GM18858 (cell line): ENCODE data around the gene NKX2-2.
A peak's percentile ranks its signal among the peaks of the same experiment; 100 is the strongest.
"Not testable (repeated sequence)": the region's sequence is repeated elsewhere in the genome, so short reads cannot be mapped to it uniquely, and the experiment has no call there.

ENCODE experiments used
- ATAC-seq: cut with Tn5 transposase; IDR thresholded peaks from one replicate; pipeline ENCODE4 v1.9.1; 2021; ENCODE audit not compliant: unreplicated experiment

NKX2-2 gene

DNA sequence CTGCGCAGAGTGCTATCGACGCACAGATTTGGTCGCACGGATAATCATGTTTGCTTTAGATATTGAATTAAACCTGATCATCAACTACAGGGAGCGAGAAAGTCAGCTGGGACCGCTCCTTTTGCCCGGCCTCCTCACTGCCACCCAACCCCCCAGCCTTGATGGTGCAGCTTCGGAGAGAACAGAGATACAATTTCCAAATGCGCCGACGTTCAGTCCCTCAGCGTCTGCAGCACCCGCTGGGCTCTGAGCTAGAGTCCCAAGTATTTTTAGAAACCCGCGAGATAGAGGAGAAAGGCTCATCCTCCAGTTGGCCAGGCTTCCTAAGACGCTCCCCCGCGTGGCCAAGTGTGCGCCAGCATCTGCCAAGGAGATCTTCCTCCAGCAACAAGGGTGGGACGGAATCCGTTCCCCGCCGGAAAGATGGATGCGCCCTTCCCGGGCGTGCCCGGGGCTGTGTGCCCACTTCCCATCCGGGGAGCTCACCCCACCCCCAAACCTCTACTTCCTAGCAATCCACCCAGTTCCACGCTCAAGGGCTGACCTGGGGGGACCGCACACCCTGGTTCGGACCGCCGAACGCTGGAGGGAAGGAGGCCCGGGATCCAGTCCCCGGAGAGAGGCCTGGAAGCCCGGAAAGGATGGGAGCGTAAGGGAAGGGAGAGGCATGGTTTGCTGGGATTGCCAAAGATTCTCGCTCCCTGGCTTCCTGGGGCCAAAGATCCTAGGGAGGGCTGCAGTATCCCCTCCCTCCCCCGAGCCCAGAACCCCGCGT is 4.1 kb downstream of the NKX2-2 start:
- ATAC-seq = no peak

DNA sequence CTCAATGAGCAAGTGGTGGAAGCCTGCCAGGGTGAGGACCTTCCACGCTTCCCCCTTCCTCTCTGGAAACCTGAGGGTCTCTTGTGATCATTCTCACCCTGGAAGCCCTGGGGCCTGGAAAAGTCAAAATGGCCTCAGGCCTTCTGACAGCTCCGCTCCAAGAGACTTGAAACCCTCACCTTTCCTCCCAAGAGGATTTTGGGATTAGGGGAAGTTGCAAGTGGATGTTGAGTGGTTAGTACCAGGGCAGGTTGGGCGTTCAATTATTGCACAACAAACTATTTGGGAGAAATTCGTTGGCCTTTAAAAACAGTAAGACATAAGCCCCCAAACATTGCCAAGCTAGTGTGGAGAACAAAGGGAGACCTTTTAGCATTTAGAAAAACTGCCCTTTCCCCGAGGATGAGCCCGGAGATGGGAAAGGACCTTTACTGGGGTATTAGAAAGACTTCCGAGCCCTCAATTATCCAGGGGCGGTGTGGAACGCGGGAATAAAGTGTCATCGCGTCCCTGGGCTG is 4.7 kb downstream of the NKX2-2 start:
- ATAC-seq = no peak

DNA sequence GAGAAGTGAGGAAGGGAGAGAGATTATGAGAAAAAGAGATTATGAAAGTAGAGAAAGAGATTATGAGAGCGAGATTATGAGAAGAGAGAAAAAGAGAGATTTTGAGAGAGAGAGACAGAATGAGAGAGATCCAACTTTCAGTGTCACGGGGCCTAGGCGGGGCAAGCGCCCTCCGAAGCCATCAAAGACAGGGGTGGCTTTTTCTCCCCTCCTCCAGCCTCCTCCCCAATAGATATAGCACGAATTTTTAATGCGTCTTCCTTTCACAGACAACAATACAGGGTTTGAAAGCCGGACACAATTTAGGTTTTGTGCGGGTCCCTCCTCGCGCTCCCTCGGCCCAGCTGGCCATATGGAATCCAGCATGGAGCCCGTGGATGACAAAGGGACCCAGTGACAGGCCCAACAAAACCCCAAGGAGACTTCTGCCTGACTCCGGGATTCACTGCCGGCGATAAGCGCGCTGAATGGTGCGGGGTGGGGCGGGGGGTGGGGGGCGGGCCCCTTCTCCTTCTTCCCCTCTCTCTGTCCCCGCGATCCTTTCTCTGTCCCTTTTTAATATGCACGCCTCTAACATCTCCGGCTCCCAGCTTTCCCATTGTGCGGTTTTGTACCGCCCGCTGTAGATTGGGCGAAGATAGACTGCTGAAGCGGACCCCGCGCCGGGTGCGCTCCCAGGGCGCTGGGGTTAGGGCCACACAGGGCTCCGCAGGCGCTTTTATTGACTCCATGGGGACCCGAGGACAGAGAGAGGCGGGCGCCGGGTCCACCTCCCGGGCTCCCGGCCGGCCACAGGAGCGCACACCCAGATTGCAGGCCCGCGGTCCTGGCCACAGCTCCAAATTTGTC is 5.4 kb downstream of the NKX2-2 start:
- no peak for ATAC-seq

DNA sequence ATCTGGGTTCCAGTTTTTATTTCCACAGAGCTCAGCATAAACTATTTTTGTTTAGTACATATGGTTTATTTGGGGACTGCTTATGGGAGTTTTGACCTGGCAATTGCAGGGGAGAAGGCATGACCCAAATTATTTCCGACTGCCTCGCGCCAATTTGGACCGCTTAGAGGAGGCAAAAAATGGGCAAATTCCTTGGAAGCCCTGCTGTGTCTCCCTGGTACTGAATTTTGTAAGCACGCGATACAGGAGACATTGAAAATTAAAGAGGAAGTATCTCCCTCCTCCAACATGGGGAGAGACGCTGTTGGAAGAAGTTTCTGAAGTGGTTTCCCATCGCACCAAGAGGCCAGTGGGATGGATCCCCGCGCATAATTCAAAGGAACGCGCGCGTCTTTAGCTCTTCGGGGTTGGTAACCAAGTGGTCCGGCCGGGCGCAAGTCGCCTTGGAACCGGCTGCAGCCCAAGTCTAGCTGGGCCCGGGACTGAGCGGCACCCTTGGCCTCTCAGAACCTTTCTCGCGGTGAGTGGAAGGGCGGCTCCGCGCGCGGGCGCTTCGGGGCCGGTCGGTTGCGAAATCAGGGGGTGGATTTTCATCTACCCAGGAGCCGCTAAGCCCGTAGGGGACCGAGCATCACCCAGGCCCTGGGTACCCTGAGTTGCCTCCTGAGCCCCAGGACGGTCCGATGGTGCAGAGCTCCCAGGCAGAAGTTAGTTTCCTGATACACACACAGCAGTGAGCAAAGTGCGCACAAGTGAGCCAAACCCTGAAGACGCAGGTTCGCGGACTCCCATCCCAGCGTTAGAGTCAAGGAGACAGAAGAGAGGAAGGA is 6.2 kb downstream of the NKX2-2 start:
- ATAC-seq = no peak

DNA sequence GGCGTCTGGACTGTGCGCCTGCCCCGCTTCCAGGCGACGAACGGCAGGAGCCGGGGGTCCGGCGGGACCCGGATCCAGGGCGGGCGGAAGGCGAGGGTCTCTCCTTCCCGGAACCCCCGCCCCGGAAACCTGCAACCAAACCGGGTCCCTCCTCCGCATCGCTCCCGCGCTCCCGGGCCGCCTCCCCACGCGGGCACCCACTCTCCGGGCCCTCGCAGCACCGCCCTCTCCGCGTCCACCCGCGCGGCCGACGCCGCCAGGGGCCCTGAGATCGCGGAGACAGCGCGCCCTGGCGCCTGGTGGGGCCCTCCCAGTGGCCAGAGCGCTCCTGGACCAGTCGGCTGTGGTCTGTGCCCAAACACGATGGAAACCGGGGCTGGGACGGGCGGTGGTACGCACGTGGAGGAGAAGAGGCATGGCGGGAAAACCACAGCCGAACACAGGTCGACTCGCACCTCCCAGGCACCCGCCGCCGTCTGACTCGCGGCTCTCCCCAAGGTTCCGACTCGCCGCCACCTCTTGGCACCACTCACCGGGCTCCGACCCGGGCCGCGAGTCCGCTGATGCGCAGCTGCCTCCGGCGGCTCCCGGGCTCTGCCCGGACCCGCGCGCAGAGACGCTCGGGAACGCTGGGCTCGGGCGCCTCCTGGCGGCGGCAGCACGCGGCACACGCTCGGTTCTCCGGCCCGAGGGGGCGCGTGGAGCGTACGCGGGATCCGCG is 7.9 kb downstream of the NKX2-2 start:
- ATAC-seq = no peak

DNA sequence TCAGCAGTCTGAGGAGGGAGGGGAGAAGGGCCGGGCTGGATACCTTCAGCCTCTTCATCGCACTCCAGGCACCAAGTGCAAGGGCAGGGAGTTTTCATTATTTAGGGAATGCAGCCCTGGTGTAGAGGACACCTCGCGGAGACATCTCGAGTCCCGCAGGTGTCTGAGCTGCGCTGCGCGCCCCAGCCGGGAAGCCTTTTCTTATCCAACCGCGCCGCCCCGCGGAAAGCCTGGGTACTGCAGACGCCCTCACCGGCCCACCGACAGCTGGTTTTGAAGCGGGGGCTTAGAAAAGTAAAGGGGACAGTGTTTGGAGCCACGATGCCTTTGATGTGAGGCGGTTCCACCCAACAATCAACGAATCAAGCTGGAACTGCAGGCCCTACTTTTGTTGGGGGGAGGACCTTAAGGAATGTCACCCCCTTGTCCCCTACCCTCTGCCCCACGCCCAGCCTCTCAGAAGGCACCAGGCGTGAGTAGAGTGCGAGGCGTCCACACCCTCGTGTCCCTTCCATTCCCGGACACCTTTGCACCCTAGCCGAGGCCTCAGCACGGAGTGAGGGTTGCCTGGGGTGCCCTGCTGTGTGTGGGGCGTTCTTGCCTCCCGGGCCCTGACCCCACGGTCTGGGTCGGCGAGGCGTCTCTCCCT is 8.6 kb downstream of the NKX2-2 start:
- no peak for ATAC-seq

DNA sequence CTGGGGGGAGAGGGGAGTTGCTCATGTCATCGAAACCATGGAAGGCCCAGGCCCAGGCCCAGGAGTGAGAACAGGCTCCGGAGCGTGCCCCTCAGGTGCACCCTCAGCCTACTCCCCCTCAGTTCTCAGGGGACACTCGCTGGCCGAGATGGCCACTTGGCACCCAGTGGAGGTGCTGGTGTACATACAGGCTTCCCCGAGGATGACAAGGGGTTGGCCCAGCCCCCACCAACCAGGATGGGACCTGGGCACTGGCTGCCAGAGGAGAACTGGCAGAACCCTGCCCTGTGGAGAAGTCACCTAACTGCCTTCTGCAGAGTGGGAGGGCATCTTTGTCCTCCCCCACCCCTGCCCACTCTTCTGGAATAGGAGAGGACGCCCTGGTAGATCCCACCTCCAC is 9.5 kb downstream of the NKX2-2 start:
- no peak for ATAC-seq

DNA sequence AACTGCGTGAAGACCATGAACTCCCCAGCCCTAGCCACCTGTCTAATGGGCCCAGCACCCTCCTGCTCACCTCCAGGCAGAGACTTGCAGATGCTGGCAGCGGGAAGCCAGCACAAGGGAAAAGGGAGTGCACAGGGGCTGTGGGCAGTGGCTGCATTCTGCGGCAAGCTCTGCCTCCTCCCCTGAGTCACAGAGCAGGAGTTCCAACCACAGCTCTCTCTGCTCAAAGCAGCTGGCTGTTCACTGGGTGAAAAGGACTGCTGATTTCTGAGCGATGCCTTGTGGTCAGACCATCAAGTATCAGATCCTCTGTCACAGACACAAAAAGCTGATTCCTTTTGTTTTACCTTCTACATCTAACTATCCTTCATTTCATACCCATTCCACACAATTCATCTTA is 10.5 kb downstream of the NKX2-2 start:
- ATAC-seq = peak; percentile 94

DNA sequence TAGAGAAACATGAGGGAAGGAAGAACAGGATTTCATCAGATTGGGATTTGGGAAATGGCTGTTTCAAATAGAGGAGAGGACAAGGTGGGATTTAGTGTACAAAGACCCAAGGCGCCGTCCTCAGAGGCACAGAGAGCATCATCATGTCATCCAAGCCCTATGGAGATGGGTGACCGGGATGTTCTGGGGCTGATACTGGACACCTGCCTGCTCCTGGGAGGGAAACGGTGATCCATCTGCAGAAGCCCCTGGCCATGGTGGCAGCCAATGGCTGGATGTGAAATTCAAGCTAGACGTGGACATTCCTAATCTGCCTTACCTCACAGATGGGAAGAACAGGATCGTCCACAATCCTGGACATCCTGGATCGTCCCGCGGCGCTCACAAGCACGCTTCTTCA is 12.7 kb downstream of the NKX2-2 start:
- ATAC-seq = no peak

DNA sequence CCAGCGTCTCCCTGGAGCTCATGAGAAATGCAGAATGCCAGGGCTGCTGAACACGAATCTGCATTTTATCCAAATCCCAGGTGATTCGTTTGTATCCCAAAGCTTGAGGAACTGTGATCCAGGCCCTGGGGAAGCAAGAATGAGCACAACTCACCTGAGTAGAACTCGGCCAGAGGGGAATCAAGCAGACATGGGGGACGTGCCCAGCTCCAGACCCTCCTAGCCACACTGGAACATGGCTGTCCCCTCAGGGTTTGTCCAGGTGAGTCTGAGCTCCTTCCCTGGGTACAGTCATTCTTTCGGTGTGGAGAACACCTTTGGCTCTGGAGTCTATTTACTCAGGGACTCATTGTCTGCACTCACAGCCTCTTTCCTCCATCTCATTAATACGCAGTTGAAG is 13.3 kb downstream of the NKX2-2 start:
- ATAC-seq = no peak

DNA sequence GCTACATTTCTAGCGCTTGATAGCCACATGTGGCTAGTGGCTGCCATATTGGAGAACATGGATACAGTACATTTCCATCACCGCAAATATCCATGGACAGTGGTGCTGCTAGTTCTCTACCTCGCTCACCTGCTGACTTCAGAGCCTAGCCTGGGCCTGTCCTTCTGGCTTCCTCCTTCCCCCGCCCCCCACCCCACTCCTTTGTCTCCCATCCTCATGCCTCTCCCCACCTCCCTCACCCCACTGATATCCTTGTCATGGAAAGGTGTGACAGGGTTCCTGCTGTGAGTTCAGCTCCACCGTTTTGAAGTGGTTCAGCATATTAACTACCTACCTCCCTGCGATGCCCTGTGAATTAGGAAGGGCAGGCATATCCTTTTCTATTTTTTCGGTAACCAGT is 14.2 kb downstream of the NKX2-2 start:
- no peak for ATAC-seq

DNA sequence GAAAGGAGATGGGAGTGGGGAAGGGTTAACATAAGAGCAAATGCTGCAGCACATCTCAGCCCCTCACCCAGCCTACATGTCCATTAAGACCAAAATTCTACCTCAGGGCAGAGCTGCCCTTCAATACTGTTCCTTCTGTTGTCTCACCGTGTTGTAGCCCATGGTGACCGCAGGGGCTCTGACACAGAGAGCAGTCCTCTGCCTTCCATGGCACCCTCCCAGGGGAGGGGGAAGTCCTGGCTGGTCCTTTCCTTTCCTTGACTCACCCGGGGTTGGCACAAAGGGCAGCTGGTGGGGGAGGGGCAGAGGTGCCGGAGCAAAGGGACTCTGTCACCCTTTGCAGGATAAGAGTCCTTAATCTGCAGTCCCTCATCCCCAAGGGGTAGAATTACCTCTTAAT is 15.2 kb downstream of the NKX2-2 start:
- ATAC-seq = no peak

DNA sequence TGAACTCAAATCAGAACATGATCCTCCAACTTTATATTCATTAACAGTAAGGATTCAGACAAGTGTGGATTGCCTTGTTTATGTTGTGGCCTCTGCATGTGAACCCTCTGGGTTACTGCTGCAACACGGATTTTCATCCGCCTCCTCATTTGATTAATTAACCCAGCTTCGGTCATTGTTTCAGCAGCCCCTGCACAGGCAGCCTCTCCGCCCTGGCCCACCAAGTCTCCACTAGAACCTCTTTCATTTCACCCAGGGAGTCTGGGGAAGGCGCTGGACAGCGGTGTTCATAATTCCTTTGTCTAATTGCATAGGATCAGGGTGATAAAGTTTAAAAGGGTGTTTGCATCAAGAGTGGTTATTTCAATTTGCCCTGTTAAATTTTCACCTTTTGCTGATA is 15.7 kb downstream of the NKX2-2 start:
- ATAC-seq = no peak

DNA sequence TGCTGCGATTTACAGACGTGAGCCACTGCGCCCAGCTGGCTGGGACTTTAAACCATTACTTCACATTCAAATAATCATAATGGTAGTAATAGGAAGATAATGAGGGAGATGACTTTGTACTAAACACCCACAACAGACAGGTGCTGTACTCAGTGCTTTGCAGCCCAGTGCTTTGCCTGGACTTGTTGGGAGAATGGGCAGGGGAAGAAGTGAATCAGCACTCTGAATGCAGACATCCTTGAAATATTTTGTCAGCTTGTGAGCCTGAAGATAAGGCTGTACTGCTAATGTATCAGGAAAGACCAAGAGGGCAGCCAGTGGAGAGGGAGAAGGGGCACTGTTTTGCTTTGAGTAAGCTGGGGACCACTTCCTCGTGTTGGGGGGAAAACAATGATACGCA is 17.4 kb downstream of the NKX2-2 start:
- no peak for ATAC-seq

DNA sequence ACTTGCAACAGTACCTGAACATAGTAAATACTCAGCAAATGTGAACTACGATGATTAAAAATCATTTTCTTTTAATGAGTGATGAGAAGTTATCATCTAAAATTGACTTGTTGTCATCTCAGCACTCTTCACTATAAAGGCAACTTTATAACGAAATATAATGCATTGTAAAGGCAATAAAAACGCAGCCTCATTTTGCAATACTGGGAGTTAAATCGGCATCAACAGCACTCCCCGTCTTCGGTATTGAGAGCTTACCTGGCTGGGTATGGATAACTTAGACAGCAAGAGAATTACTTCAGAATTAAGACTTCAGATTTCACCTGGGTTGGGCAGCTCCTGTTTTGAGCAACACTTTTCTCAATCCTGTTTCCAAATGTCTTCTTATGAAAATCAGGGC is 20.8 kb downstream of the NKX2-2 start:
- no peak for ATAC-seq

DNA sequence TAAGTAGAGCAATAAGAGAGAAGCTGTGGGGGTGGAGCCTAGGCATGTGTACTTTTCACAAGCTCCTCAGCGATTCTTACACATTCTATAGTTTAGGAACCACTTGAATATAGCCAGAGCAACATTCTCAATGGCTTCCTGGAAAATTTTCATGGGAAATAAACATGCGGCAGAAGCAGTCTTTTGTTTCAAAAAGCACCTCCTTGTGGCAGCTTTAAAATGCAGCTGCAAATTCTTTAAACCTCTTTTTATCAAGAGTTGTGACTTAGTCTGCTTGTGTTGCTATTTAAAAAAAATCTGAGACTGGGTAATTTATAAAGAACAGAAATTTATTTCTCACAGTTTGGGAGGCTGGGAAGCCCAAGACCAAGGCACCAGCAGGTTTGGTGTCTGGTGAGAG is 23.8 kb downstream of the NKX2-2 start:
- no peak for ATAC-seq

DNA sequence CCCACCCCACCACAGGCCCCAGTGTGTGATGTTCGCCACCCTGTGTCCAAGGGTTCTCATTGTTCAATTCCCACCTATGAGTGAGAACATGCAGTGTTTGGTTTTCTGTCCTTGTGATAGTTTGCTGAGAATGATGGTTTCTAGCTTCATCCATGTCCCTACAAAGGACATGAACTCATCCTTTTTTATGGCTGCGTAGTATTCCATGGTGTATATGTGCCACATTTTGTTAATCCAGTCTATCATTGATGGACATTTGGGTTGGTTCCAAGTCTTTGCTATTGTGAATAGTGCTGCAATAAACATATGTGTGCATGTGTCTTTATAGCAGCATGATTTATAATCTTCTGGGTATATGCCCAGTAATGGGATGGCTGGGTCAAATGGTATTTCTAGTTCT is 33.7 kb downstream of the NKX2-2 start:
- ATAC-seq = not testable (repeated sequence)

DNA sequence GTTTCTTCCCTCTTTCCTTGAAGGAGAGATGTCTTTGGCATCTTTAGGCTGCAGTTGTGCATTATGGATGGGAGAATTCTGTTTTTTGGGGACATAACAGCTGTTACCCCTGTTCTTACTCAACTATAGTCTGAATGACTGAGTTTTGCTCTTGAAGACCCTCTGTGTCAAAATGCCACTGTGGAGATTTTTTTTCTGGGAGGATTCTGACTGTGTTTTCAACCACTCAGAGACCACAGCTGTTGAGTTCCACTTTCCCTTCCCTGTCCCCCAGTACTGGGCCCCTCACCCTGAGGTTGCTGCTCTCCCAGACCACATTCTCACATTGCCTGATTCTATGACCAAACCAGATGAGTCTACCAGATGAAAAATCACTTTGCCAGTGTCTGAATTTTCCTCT is 48.1 kb downstream of the NKX2-2 start:
- no peak for ATAC-seq

DNA sequence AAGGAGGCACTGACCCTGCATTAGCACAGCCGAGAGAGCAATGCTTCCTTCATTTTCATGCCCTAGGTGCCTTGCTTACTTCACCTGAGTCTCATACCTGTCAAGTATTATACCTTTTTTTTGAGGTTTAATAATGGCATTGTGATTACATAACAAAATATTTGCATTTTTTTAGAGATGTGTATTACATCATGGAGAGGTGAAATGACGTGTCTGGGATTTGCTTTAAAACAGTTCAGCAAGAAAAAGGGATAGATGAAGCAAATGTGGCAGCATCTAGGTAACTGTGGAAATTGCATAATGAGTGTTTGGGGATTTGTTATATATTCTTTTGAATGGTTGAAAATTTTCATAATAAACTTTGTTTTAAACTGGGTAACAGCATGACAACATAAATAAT is 48.9 kb downstream of the NKX2-2 start:
- ATAC-seq = no peak
